OCI-LY7 (cell line): Measurements from ENCODE around the gene PGLYRP2.

Experiments
- CTCF ChIP-seq: fragments of 200-600 bp; sonication (generic); conservative IDR thresholded peaks from 2 replicates; pipeline ENCODE4 v1.5.1; 2014; ENCODE audit warnings: mild to moderate bottlenecking, antibody characterized with exemption, low read length, moderate library complexity, mixed read lengths
- EZH2phosphoT487 ChIP-seq: fragments of 200-600 bp; sonication (generic); IDR thresholded peaks from 2 replicates; pipeline ENCODE4 v1.6.1; 2018; ENCODE audit warnings: low read depth, borderline replicate concordance, mild to moderate bottlenecking, mixed run types, antibody characterized with exemption, low read length, moderate library complexity, mixed read lengths

DNA sequence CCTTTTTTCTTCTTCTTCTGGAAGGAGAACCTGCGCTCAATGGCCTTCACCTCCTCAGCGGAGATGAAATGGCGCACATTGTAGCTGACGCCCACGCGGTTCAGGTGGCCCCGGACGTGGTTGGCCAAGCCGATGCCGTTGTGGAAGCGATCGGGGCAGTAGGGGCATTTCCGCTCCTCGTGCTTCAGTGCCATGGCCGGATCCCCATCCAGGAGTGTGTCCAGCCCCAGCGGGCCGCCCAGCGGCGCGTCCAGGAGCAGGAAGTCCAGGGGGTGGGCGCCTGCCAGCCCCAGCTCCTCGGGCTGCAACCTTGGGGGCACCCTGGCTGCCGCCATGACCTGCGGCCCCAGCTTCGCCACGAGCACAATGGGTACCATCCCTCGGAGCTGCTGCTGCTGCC is 40.7 kb downstream of the PGLYRP2 start:
- TF ChIP-seq CTCF (no peak), EZH2phosphoT487 (no peak)
